ENCODE results near the gene CELF1.

The CELF1 gene

DNA sequence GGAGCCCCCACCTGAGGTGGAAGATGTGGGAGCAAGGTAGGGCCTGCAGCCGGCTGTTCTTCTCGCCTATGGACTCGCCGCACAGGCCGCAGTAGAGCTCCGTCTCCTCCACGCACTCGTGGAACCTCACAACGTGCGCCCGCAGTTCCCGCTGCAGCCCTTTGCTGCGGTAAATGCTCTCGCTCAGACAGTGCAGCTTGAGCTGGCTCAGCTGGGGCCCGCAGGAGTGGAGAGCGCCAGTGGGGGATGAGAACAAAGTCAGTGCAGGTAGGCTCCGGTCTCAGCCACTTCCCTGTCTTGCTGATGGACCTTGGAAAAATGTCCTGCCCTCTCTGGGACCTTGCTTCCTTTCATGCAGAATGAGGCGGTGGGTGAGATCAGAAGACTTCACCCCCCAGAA, 114.2 kb downstream of the CELF1 start:
- DNase-seq (ENCODE audit: low read depth), result no peak

GRCh38 chr11:47437746-47438418, 115.0 kb downstream of the CELF1 start:
- no peak for TF ChIP-seq CTCF (IDR thresholded peaks at IDR 0.05; ENCODE audit: insufficient read depth, low read depth, low read length, missing control alignments)
- no peak overlapping the region for H3K4me3 ChIP-seq (ENCODE audit: low read depth, low read length)
- DNase-seq (ENCODE audit: low read depth), result no peak

More for the DNA sequence above, 114.2 kb downstream of the CELF1 start:
- no peak overlapping the region for H3K4me3 ChIP-seq (ENCODE audit: low read depth, low read length)
- TF ChIP-seq CTCF (IDR thresholded peaks at IDR 0.05; ENCODE audit: insufficient read depth, low read depth, low read length, missing control alignments), result no peak

DNA sequence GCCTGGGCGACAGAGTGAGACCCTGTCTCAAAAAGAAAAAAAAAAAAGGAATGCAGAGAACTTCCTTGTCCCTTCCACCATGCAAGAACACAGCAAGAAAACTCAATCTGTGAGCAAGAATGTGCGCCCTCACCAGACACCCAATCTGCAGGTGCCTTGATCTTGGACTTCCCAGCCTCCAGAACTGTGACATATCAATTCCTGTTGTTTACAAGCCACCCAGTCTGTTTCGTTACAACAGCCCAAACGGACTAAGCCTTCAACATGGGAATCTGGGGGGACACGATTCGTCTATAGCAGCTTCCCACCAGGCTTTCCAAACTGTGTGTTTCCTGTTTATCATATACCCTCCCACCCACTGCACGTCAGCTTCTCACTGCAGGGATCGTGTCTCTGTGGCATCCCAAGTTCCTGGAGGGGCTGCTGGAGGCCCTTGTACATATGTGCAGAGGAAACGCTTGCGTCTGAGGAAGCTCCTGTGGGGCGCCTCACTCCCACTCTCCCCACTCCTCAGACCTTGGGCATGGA, 115.7 kb downstream of the CELF1 start:
- no peak overlapping the region for H3K4me3 ChIP-seq (ENCODE audit: low read depth, low read length)
- DNase-seq (ENCODE audit: low read depth), result no peak
- TF ChIP-seq CTCF (IDR thresholded peaks at IDR 0.05; ENCODE audit: insufficient read depth, low read depth, low read length, missing control alignments), result no peak

DNA sequence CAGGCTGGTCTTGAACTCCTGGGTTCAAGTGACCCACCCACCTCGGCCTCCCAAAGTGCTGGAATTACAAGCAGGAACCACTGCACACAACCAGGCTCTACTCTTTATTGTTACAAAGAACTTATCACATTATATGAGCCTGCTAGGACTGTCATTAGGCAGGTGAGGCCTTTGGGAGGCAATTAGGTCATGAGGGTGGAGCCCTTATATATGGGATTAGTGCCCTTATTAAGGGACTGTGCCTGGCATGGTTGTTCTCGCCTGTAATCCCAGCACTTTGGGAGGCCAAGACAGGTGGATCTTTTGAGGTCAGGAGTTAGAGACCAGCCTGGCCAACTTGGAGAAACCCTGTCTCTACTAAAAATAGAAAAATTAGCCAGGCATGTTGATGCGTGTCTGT, 116.2 kb downstream of the CELF1 start:
- no peak for DNase-seq (ENCODE audit: low read depth)
- no peak overlapping the region for H3K4me3 ChIP-seq (ENCODE audit: low read depth, low read length)
- TF ChIP-seq CTCF (IDR thresholded peaks at IDR 0.05; ENCODE audit: insufficient read depth, low read depth, low read length, missing control alignments), result no peak

- DNase-seq (ENCODE audit: low read depth), result no peak
- no peak for TF ChIP-seq CTCF (IDR thresholded peaks at IDR 0.05; ENCODE audit: insufficient read depth, low read depth, low read length, missing control alignments)
- H3K4me3 ChIP-seq (ENCODE audit: low read depth, low read length), result no peak overlapping the region
Observed at GRCh38 chr11:47435687-47436086, 117.2 kb downstream of the CELF1 start.

- DNase-seq (ENCODE audit: low read depth), result no peak
- TF ChIP-seq CTCF (IDR thresholded peaks at IDR 0.05; ENCODE audit: insufficient read depth, low read depth, low read length, missing control alignments), result no peak
- no peak overlapping the region for H3K4me3 ChIP-seq (ENCODE audit: low read depth, low read length)
Observed at GRCh38 chr11:47434011-47434786, 118.7 kb downstream of the CELF1 start.

Data from GM12865 (cell line).